Measurements from ENCODE around the gene SLCO2B1. TPM values are rescaled to one million over a fixed set of nuclear protein-coding genes. Genes with fewer than 3 reads are reported as not detected.

SLCO2B1 gene
- total RNA-seq, 4 donors from 2014 or later: 25.7 to 70.1 (median 33.1) TPM

DNA sequence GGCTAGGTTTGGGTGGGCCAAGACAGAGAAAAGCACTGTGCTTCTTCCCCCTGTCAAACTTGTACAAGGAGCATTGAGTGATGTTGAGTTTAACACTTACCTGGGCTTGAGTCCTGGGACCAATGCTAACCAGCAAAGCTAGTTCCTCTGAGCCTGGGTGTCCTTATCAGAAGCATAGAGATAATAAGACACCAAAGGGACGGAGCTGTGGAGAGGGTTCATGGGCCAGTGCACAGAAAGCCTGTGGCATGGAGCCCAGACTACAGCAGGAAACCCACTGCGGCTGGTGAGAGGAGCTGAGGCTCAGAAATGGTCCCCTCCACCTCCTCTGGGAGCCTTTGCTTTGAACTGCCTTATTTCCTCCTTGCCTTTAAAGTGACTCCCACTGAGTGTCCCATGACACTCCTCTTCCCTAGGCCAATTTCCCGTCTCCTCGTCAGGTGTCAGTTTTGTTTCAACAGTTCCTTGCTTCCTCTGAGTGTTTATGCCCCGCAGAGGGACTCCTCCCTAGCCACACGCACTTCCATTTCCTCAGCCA lies 9.4 kb downstream of the SLCO2B1 start:
- ATAC-seq: peak; percentile 31
- H3K36me3 ChIP-seq: no peaks in the 10 kb centered on the region
- WGBS, 2 donors (ENCODE audit: low coverage in 1 of 2): 48 to 70% methylated on average over 2 to 6 of the region's 6 CpGs
- TF ChIP-seq POLR2AphosphoS5 (IDR thresholded peaks at IDR 0.05) (no peak), POLR2A (IDR thresholded peaks at IDR 0.05) (no peak), EP300 (IDR thresholded peaks at IDR 0.05) (no peak)
- TF ChIP-seq, protein P1, sequence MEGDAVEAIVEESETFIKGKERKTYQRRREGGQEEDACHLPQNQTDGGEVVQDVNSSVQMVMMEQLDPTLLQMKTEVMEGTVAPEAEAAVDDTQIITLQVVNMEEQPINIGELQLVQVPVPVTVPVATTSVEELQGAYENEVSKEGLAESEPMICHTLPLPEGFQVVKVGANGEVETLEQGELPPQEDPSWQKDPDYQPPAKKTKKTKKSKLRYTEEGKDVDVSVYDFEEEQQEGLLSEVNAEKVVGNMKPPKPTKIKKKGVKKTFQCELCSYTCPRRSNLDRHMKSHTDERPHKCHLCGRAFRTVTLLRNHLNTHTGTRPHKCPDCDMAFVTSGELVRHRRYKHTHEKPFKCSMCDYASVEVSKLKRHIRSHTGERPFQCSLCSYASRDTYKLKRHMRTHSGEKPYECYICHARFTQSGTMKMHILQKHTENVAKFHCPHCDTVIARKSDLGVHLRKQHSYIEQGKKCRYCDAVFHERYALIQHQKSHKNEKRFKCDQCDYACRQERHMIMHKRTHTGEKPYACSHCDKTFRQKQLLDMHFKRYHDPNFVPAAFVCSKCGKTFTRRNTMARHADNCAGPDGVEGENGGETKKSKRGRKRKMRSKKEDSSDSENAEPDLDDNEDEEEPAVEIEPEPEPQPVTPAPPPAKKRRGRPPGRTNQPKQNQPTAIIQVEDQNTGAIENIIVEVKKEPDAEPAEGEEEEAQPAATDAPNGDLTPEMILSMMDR (IDR thresholded peaks at IDR 0.05): no peak
- no peak overlapping the region for H3K4me3 ChIP-seq
- H3K4me1 ChIP-seq: peaks cover 0 to 26% (median 6%) of the 10 kb centered on the region in 3 donors
- H3K27me3 ChIP-seq: peaks cover 3% of the 10 kb centered on the region
- H3K9me3 ChIP-seq: no peaks in the 10 kb centered on the region
- H3K27ac ChIP-seq: peak overlapping the region in 3 of 4 donors; percentile 24 to 62 (median 60)

DNA sequence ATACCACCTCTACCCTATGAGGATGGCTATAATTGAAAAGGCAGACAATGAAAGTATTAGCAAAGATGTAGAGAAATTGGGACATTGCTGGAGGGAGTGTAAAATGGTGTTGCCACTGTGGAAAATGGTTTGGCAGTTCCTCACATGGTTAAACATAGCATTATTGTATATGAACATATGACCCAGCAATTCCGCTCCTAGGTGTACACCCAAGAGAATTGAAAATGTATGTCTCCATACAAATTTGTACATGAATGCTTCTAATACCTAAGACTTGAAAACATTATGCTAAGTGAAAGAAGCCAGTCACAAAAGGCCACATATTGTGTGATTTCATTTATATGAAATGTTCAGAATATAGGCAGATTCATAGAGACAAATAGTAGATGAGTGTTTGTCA lies 10.0 kb downstream of the SLCO2B1 start:
- no peak for TF ChIP-seq EP300 (IDR thresholded peaks at IDR 0.05)
- TF ChIP-seq POLR2A (IDR thresholded peaks at IDR 0.05): no peak
- no peak for ATAC-seq

DNA sequence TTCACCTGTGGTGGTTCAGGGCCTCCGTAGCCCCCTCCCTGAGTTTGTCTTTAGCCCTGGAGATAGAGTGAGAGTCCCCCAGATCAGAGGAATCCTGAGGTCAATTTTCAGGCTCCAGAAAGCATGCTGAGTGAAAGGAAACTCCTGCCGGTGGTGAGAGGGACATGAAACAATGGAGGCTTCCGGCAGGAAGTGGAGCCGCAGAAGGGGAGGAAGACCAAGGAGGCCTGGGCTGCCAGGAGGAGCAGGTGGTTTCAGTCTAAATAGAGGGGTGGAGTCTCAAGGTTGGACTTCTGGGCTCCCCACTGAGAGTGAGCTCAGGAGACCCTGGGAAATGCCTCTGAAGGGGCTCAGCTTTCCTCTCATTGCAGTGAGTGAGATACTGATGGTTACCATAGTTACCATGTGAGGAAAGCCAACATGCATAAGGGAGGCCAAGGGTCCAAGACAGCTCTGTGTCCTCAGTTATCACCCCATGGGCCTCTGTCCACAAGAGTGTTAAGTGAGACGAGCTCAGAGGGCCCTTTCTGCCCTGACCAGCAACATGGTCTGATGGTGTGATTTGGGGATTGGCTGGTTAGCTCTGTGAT lies 10.7 kb downstream of the SLCO2B1 start:
- H3K36me3 ChIP-seq: no peaks in the 10 kb centered on the region
- TF ChIP-seq EP300 (IDR thresholded peaks at IDR 0.05) (no peak), POLR2AphosphoS5 (IDR thresholded peaks at IDR 0.05) (no peak), POLR2A (IDR thresholded peaks at IDR 0.05) (no peak)
- TF ChIP-seq, protein P1 (IDR thresholded peaks at IDR 0.05): no peak
- H3K27me3 ChIP-seq: peaks cover 3% of the 10 kb centered on the region
- no peaks in the 10 kb centered on the region for H3K9me3 ChIP-seq
- 31 to 36% methylated on average over 2 to 3 of the region's 5 CpGs for WGBS, 2 donors (ENCODE audit: low coverage in 1 of 2)
- no peak for ATAC-seq
- peaks cover 0 to 26% (median 6%) of the 10 kb centered on the region in 3 donors for H3K4me1 ChIP-seq
- no peak overlapping the region for H3K4me3 ChIP-seq
- peak overlapping the region in 2 of 4 donors; percentile 29 to 54 for H3K27ac ChIP-seq

More for the DNA sequence above, 10.0 kb downstream of the SLCO2B1 start:
- H3K4me1 ChIP-seq: peaks cover 0 to 26% (median 6%) of the 10 kb centered on the region in 3 donors
- H3K9me3 ChIP-seq: no peaks in the 10 kb centered on the region
- H3K36me3 ChIP-seq: no peaks in the 10 kb centered on the region
- no peak overlapping the region for H3K4me3 ChIP-seq
- WGBS, 2 donors (ENCODE audit: low coverage in 1 of 2): 80 to 100% methylated on average over 1 of the region's 1 CpG
- H3K27ac ChIP-seq: peak overlapping the region in 2 of 4 donors; percentile 29 to 54
- peaks cover 3% of the 10 kb centered on the region for H3K27me3 ChIP-seq

DNA sequence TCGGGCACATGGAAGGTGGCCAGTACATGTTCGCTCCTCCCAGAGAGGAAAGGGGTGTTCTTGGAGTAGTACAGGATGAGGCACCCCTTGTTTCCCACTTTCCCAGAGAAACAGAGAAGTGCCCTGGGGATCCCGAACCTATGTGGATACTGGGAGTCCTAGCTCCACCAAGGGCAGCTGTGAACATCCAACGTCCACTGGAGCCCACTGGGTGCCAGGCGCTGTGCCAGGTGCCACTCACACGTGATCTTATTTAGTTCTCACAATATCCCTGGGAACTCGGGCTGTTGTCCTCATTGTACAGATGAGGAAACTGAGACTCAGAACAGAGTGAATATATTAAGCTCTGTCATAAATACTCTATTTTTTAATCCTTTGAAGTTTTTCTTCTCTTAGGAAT lies 12.0 kb downstream of the SLCO2B1 start:
- H3K36me3 ChIP-seq: no peaks in the 10 kb centered on the region
- WGBS, 2 donors (ENCODE audit: low coverage in 1 of 2): 67 to 77% methylated on average over 1 to 5 of the region's 7 CpGs
- no peak for ATAC-seq
- TF ChIP-seq EP300 (IDR thresholded peaks at IDR 0.05) (no peak), POLR2AphosphoS5 (IDR thresholded peaks at IDR 0.05) (no peak), POLR2A (IDR thresholded peaks at IDR 0.05) (no peak)
- TF ChIP-seq, protein P1 (IDR thresholded peaks at IDR 0.05): no peak
- H3K27ac ChIP-seq: no peak overlapping the region
- H3K27me3 ChIP-seq: peaks cover 3% of the 10 kb centered on the region
- H3K9me3 ChIP-seq: no peaks in the 10 kb centered on the region
- peaks cover 0 to 26% (median 6%) of the 10 kb centered on the region in 3 donors for H3K4me1 ChIP-seq
- H3K4me3 ChIP-seq: no peak overlapping the region

DNA sequence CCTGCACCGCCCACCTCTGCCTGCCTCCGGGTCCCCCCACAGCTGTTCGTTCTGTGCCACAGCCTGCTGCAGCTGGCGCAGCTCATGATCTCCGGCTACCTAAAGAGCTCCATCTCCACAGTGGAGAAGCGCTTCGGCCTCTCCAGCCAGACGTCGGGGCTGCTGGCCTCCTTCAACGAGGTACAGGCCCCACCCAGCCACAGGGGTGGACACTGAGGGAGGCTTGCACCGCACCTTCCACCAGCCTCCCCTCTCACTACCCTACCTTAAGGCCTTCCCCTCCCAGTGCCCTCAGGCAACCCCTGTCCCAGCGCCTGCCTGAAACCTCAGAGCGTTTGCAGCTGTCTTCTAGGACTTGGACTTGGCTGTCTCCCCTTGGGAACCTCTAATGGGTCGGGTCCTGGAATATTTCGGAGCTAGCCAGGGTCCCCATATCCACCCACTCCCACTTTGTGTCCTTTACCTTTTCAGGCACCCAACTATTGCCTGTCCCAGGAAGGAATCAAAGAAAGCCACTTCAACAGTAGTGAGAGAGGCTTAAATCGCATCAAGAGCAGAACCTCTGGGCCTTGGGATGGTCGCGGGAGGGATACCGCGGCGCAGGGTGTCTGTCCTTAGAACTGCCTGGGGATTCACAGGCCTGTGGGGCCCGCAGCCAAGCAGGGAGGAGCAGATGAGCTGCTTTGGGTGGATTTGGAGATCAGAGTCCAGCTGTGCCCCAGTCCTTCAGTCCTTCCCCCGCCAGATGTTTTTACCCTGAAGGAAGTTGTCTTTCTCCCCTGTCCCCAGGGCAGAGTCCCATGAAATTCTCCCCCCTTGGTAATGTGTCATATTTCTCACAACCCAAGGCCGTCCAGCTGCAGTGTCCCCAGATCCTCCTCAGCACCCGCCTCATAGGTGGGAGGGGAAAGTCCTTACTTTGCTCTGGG lies 13.3 kb downstream of the SLCO2B1 start:
- Histone ChIP-seq H3K4me3 (no peak overlapping the region), H3K36me3 (no peaks in the 10 kb centered on the region), H3K27ac (no peak overlapping the region), H3K9me3 (no peaks in the 10 kb centered on the region), H3K4me1 (peaks cover 0 to 19% (median 4%) of the 10 kb centered on the region in 3 donors), H3K27me3 (peaks cover 3% of the 10 kb centered on the region)
- ATAC-seq: no peak
- TF ChIP-seq EP300 (IDR thresholded peaks at IDR 0.05) (no peak), POLR2A (IDR thresholded peaks at IDR 0.05) (no peak), POLR2AphosphoS5 (IDR thresholded peaks at IDR 0.05) (no peak)
- TF ChIP-seq, protein P1 (IDR thresholded peaks at IDR 0.05): no peak
- 42 to 57% methylated on average over 4 to 10 of the region's 25 CpGs for WGBS, 2 donors (ENCODE audit: low coverage in 1 of 2)

Data from gastroesophageal sphincter (tissue), 4 donors.